Activated T-cell treated with anti-CD3 and anti-CD28 coated beads, Interleukin-2, amount 50 U/mL, for 1 hour (primary cell): Measurements from ENCODE around the gene PPP1CC.

ENCODE experiments used
- DNase-seq: peaks from one replicate; pipeline ENCODE4 v3.0.0-alpha.2; 2020

The PPP1CC gene

DNA sequence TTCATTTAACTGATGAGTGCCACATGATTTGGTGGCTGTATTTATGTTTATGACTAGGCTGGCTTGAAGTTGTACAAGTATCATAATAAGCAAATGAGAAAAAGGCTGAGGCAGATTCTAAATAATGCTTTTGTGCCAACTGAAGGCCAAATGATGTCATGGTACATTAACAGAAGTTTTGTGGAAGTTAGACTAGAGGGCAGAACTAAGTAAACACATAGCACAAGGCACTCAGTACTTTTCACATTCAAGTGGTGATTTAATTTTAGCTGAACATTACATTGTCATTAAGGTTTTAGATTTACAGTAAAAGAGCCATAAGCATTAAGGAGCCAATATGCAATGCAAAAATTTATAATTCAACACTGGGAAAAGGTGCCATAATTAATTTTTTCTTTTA lies 21.1 kb downstream of the PPP1CC start:
- no peak for DNase-seq

DNA sequence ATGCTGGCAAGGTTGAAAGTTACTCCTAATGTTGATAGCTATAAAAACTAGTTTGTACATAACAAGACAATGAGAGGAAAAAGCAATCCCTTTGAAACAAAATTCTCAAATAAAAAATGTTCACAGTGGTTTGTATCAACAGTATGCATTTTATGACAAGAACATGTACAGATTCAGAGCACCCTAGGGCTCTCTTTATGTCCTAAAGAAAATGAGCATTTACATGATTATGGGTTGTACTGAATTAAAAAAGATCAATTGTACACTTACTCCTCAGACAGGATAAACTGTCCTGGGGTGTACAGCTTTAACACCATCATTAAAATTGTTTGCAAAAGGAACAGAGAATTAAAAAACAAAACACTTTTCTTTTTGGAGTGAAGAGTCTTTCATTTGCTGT lies 22.2 kb downstream of the PPP1CC start:
- DNase-seq = no peak

- no peak for DNase-seq
Observed at GRCh38 chr12:110718222-110718908, 24.3 kb downstream of the PPP1CC start.

GRCh38 chr12:110717037-110717436 lies 25.7 kb downstream of the PPP1CC start:
- no peak for DNase-seq

DNA sequence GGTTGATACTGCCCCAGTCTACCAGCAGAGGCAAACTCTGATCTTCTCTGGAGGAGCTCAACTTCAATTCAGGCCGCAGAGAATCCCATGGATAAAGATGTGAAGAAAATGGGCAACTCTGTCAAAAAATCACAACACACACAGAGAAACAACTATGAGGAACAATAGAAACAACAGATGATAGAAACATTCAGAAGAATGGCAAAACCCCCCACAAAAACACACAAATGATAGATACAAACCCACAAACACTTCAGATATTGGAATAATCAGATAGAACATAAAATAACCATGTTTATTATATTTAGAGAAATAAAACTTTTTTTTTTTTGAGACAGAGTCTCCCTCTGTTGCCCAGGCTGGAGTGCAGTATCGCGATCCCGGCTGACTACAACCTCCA lies 33.8 kb downstream of the PPP1CC start:
- no peak for DNase-seq

DNA sequence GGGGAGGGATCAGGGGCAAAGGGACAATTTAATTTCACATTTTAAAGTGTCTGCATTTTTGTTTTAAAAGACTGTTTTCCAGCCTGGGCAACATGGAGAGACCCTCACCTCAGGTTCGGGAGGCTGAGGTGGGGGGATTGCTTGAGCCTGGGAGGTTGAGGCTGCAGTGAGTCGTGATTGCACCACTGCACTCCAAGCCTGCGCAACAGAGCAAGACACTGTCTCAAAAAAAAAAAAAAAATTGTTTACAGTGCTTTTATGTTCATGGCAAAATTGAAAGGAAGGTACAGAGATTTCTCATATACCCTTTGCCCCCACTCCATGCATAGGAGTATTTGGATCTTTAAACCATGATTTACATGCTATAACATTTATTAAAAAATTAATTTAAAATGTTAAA lies 37.4 kb downstream of the PPP1CC start:
- DNase-seq = no peak

GRCh38 chr12:110704750-110705149 lies 37.9 kb downstream of the PPP1CC start:
- no peak for DNase-seq

GRCh38 chr12:110704231-110704630 lies 38.5 kb downstream of the PPP1CC start:
- DNase-seq = no peak

DNA sequence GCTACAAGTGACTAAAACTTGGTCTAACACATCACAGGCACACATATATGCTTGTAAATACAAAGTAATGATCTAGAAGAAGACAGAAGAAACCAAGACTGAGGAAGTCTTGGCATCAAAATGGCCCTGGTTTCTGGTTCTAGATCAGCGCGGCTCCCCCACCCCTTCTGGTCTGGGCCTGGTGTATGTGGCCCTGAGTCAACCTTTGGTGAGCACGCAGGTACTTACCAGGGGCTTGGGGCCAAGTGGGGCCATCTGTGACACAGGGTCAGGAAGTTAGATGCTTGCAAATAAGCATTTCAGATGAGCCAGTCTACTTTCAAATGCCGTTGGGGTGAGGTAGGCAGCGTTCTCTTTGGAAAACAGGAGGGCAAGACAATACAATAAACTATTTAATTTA lies 40.6 kb downstream of the PPP1CC start:
- DNase-seq = no peak

DNA sequence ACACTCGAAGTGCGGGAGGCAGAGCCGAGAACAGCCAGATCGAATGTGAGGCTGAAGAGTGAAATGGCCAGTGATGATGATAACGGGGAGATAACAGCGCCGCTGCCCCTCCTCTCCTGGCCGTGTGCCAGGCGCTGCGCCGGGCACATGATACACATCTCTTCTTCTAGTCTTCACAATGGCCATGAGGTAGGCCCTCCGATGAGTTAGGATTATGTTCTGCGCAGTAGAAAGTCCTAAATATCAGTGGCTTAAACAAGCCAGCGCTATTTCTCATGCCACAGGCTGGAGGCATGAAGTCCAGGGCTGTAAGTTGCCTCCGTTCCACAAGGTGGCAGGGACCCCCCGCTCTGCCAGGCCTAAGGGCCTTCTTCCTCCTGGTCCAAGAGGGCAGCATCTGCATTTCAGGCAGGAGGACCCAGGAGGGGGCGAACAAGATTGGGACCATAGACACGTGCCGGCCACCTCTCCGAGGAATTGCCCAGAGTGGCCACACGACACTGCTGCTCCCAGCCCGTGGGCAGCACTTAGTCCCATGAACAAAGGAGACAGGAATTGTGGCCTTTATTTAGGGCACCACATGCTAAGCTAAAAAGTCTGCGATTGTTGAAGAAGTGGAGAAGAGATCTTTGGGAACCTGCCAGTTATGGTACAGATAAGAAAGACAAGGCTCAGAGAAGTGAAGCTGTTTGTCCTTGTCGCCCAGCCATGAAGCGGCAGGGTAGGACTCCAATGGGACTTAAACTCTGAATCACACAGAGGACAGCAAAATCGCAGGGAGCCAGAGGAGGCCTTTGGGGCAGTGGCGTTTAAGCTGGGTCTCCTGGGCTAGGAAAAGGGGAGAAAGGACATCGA lies 42.9 kb downstream of the PPP1CC start:
- DNase-seq = no peak

GRCh38 chr12:110698171-110698902 lies 44.4 kb downstream of the PPP1CC start:
- peak; percentile 73 for DNase-seq

DNA sequence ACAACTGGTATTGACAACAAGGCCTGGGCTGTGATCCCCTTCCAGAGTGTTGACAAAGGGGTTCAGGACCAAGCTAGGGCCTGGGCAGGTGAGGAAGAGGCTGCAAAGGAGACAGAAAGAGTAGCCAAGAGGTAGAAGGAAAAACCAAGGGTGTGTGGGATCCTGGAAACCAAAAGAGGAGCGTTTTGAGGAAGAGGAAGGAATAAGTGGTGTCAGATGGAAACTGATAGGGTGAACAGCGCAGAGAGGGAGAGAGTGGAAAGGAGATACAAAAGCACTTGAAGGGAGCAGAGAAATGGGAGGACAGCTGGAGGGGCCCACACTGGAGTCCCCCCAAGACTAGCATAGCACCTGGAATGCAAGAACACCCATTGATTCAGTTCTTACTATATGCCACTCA lies 45.5 kb downstream of the PPP1CC start:
- DNase-seq = no peak

DNA sequence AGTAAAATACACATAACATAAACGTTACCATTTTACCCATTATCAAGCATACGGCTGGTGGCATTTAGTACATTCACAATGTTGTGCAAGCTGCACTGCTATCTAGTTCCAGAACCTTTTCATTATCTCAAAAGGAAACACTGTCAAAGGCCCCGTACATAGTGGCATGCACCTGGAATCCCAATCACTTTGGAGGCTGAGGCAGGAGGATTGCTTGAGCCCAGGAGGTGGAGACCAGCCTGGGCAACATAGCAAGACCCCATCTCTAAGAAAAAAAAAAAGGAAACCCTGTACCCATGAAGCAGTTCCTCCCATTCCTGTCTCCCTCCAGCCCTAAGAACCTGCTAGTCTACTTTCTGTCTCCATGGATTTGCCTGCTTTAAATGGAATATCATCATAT lies 46.4 kb downstream of the PPP1CC start:
- no peak for DNase-seq

- DNase-seq = no peak
Observed at GRCh38 chr12:110694330-110694901, 48.3 kb downstream of the PPP1CC start.

DNA sequence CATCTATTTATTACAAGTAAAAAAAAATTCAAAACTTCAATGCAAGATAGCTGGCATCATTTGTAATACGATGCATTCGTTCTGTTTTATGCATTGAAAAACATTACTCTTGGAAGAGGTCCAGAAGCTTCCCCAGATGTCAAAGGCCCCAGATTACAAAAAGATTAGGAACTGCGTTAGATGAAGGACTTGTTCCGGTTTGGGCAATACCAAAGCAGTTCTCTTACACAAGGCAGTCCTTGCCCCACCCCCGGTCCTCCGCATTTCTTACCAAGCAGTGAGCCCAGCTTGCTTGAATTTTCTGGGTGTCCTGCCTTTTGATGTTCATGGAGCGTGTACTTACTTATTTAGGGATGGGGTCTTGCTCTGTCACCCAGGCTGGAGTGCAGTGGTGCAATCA lies 49.0 kb downstream of the PPP1CC start:
- DNase-seq = no peak

- DNase-seq = no peak
Observed at GRCh38 chr12:110690127-110690430, 52.6 kb downstream of the PPP1CC start.

GRCh38 chr12:110689281-110690126 lies 53.2 kb downstream of the PPP1CC start:
- DNase-seq = peak; percentile 59

DNA sequence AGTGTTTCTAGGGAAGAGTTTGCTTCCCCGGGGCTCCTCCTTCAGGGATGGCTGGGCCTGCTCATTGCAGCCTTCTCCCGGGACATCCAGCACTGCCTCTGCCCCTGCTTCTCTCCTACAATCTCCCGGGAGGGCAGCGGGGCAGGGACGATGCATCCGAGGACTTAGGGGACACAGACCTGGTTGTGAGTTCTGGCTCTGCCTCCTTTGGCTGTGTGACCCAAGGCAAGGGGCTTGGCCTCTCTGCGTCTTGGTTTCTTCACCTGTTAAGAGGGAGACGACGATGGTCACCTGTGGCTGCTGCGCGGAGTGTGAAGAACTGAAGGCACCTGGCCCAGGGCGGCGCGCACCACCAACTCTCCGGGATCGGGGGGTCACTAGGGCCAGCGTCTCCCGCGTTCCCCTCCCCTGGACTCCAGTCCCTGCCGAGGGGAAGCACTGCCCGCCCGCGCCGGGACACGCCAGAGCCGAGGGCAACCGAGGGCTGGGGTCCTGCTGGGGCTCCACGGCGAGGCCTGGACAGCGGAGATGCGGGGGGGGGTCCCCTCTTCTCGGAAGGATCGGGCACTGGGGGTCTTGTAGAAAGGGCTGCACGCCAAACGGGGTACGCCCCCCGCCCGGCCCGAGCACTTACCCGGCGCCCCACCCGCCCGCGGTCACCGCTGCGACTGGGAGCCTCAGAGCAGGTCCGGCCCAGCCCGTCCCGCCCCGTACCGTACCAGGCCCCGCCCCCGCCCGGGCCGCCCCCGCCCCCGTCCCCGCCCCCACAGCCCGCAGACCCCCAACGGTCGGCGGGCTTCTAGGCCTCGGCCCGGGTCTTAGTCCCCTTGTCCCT lies 54.0 kb downstream of the PPP1CC start, which contains the start of gene HVCN1:
TSS of gene HVCN1 (minus strand) at position 670 of the 835 bp plus-strand sequence. CDS start 5,870 bp downstream, outside the sequence.
- DNase-seq = no peak

DNA sequence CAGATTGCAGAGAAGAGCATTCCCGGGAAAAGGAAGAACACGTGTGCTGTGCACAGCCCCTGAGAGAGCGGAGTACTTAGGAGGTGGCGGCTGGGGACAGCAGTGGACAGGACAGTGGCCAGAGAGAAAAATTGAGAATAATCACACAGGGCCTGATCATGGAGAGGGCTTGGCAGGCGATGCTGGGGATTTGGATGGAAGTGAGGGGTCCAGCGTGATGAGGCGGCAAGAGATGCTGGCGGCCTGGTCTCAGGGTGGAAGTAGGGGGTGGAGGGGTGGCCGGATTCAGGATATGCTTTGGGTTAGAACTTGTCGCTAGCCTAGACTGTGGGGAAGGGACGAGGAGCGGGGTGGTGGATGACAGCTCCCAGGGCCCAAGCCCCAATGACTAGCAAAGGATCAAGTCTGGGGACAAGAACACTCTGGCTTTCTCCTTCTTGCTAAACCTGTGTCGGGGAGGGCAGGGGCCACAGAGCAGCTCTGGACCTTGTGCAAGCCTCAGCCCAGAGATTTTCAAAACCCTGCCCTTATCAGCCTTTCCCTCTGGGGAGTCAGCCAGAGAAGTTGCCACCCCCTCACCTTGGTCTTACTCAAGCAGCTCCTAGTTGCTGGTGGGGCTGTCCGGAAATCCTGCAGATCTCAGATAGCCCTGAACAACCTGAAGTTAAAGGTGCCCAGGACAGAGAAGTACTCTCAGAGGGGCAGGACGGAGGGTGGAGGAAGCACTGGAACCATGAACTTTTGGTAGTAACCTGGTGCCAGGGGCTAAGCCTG lies 55.1 kb downstream of the PPP1CC start:
- DNase-seq = no peak

- DNase-seq = no peak
Observed at GRCh38 chr12:110686294-110686903, 56.3 kb downstream of the PPP1CC start.
